GM18909 (cell line): Measurements from ENCODE around the gene CLEC4G.
"Not testable (repeated sequence)": the region's sequence is repeated elsewhere in the genome, so short reads cannot be mapped to it uniquely, and the experiment has no call there.

Experiments used
- ATAC-seq: cut with Tn5 transposase; IDR thresholded peaks from one replicate; pipeline ENCODE4 v1.9.1; 2021; ENCODE audit warnings: mild to moderate bottlenecking; ENCODE audit not compliant: unreplicated experiment, poor library complexity

The CLEC4G gene, protein sequence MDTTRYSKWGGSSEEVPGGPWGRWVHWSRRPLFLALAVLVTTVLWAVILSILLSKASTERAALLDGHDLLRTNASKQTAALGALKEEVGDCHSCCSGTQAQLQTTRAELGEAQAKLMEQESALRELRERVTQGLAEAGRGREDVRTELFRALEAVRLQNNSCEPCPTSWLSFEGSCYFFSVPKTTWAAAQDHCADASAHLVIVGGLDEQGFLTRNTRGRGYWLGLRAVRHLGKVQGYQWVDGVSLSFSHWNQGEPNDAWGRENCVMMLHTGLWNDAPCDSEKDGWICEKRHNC

DNA sequence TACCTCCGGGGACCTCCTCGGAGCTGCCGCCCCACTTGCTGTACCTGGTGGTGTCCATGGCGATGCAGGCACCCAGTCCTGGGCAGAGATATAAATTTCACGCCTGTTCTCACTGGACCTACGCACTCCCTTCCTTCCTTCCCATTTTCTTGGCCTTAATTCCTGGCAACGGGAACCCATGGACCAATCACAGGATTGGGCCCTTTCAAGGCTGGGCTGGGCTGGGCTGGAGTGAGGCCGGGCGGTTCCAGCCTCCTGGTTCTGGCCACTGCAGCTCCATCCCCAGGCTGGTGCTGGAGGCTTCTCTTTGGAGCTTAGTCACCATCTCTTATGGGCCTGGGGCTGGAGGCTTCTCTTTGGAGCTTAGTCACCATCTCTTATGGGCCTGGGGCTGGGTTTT lies at the start of gene CLEC4G:
CLEC4G (minus strand) TSS at position 66 of the 400 bp plus-strand sequence; CDS start at position 58, 8 bp downstream.
- no peak for ATAC-seq

DNA sequence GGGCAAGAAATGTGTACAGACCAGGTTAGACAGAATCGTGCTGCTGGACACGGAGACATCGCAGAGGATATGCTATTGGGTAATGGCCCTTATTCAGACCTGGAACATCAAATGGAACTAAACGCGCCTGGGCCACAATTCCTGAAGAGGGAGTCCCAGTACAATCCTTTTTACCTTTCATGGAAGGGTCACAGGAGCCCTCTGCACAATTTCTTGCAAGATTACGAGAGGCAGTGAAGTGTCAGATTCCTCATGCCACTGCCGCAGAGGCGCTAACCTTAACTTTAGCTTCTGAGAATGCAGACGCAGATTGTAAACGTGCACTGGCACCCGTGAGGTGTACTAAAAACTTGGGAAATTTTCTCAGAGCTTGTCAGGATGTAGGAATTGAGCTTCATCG lies 49.2 kb upstream of the CLEC4G start:
- ATAC-seq, result no peak

DNA sequence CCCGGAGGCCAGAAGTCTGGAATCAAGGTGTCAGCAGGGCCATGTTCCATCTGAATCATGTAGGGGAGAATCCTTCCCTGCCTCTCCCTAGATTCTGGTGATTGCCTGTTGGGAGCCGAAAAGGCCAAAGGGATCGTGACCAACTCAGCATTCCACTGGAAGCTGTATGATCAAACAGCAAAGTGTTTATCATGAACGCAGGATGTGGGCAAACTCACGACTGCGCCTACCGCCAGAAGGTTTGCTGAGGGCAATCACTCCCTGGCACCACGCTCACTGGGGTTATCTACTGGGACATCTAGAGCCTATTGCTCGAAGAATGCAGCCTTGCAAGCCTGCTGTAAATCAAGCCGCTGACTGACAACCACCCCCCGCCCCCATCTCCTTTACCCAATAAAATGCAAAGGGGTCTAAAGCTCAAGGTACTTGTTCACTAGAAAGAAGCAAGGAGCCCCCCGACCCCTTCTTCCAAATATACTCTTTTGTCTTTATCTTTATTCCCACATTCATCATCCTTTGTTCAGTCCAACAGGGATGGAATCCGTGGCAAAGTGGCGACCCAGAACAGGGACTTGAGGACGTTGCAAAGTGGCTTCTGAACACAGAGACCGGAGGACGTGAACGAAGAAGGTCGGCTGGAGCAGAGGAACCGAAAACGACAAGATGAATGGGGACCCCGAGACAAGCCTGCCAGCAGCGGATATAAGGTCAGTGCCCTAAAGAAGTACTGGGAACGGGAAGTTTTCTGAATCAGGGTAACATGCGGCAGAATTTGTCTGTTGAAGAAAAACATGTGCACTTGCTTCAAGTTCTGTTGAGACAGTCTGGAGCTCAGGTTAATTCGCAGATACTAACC lies 47.9 kb upstream of the CLEC4G start:
- no peak for ATAC-seq

- no peak for ATAC-seq
Measured at GRCh38 chr19:7778081-7778480, 46.2 kb upstream of the CLEC4G start.

DNA sequence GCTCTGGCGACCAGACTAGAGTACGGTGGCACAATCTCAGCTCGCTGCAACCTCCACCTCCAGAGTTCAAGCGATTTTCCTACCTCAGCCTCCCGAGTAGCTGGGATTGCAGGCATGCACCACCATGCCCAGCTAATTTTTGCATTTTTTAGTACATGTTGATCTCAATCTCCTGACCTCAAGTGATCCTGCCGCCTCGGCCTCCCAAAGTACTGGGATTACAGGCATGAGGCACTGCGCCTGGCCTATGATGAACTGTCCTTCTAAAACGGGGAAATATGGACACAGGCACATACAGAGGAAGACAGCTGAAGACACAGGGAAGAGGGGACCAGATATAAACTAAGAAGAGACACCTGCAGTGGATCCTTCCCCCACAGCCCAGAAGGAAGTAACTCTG lies 43.9 kb upstream of the CLEC4G start:
- no peak for ATAC-seq

- ATAC-seq, result no peak
Measured at GRCh38 chr19:7773841-7774240, 41.9 kb upstream of the CLEC4G start.

- ATAC-seq, result no peak
Measured at GRCh38 chr19:7772752-7773291, 40.9 kb upstream of the CLEC4G start.

GRCh38 chr19:7771072-7771471 lies 39.2 kb upstream of the CLEC4G start:
- no peak for ATAC-seq

DNA sequence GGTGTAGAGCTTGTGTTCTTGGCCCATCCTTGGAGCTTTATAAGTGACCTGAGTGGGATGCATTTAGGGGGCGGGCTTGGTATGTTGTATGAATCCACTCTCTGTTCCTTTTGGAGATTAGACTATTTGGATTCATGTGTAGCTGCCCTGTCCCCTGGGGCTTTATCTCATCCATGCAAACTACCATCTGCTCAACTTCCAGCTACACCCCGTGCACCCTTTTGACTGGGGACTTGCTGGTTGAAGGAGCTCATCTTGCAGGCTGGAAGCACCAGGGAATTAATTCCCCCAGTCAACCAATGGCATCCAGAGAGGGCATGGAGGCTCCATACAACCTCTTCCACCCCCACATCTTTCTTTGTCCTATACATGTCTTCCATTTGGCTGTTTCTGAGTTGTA lies 37.3 kb upstream of the CLEC4G start:
- ATAC-seq, result no peak

DNA sequence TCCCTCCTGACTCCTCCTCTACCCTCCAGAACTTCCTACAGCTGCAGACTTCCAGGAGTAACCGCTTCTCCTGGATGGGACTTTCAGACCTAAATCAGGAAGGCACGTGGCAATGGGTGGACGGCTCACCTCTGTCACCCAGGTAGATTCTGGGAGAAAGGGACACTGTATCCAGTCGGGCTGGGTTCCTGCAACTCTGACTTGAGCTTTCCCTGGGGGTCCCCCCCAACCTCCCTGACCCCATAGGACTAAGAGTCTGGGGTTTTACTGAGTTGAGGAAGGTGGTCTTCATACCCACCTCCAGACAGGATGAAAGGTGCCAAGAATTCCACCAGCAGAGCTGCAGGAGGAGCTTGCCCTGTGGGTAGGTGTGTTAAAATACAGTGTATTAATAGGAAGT lies 35.6 kb upstream of the CLEC4G start:
- ATAC-seq, result no peak

- no peak for ATAC-seq
Measured at GRCh38 chr19:7766535-7766934, 34.6 kb upstream of the CLEC4G start.

DNA sequence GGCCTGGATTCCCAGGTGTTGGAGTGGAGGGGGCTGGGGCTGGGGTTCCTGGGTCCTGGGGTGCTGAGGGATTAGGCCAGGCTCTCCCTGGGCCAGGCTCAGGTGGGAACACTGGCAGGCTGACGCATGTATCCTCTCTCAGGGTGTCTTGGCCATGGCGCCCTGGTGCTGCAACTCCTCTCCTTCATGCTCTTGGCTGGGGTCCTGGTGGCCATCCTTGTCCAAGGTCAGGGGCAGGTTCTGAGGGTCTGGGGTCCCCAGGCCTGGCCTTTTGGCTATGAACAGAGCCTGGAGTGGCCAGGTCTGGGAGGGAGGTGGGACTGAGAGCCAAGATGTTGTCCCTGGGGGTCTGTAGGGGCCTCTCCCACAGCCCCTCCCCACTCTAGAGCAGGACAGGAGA lies 33.1 kb upstream of the CLEC4G start:
- ATAC-seq, result not testable (repeated sequence)

DNA sequence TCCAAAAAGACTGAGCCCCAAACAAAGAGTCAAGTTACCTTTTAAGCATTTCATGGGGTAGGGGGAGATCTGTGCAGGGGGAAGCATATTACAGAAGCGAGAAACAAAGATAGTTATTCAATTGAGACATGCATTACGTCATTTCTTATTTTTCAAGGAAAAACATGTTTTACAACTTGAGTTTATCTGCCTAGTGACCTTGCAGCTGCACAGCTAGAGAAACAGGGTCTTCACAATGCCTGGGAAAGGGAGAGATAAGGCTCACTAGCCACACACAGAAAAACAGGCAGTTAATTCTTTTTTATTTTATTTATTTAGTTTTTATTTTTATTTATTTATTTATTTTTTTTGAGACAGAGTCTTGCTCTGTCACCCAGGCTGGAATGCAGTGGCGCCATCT lies 32.2 kb upstream of the CLEC4G start:
- ATAC-seq, result not testable (repeated sequence)

DNA sequence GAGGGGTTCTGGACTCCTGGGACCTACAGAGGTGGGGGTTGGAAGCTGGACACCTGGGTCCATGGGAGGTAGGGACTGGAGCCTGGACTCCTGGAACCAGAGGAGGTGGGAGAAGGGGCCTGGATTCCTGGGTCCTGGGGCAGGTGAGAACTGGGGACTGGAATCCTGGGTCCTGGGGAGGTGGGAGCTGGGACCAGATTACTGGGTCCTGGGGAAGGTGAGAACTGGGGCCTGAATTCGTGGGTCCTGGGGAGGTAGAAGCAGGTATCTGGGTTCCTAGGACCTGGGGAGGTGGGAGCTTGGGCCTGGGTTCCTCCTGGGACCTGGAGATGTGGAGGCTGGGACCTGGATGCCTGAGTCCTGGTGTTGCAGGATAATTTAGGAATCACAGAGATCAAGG lies 31.8 kb upstream of the CLEC4G start:
- ATAC-seq, result no peak

DNA sequence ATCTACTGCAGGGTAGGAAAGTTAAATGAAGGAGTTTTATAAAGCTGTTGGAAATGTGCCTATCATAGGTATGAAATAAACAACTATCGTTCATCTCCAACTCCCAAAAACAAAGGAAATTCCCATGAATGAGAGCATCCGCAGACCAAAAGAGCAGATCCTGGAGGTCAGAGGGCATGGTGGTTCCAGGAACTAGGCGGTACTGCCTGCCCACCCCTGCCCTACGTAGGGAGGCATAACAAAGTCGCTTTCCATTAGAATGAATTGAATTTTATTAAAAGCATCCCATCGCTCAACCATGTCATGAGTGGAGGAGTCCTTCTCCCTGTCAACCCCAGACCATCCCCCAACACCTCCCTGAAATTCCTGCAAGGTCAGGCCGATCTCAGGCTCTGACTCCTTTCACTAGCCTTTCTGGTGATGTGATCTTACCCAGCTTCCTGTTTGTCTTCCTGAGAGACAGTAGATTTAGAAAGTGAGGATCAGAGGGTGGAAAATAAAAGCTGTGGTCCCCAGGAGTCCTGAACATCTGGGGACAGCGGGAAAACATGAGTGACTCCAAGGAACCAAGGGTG lies 30.9 kb upstream of the CLEC4G start, which contains the start of gene CLEC4M:
CLEC4M (plus strand) TSS at position 525 of the 575 bp plus-strand sequence; CDS start at position 549, 24 bp downstream.
- ATAC-seq, result no peak

- no peak for ATAC-seq
Measured at GRCh38 chr19:7759156-7759555, 27.2 kb upstream of the CLEC4G start.

DNA sequence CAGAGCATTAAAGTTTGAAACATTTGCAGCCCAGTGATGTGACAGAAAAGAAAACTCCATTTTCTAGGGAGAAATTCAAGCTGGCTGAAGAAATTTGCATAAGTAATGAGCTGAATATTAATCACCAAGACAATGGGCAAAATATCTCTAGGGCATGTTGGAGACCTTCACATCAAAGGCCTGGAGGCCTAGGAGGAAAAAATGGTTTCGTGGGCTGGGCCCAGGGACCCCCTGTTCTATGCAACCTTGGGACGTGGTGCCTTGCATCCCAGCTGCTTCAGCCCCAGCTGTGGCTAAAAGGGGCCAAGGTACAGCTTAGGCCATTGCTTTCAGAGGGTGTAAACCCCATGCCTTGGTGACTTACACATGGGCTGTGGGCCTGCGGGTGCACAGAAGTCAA lies 25.4 kb upstream of the CLEC4G start:
- ATAC-seq, result no peak

DNA sequence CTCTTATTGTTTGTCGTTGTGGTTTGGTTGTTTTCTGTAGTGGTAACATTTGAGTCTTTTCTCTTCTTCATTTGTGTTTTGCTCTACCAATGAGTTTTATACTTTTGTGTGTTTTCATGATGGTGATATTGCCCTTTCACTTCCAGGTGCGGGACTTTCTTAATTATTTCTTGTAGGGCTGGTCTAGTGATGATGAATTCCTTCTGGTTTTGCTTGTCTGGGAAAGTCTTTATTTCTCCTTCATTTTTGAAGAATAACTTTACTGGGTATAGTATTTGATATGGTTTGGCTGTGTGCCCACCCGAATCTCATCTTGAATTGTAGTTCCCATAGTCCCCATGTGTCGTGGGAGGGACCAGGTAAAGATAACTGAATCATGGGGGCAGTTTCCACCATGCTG lies 24.3 kb upstream of the CLEC4G start:
- no peak for ATAC-seq

DNA sequence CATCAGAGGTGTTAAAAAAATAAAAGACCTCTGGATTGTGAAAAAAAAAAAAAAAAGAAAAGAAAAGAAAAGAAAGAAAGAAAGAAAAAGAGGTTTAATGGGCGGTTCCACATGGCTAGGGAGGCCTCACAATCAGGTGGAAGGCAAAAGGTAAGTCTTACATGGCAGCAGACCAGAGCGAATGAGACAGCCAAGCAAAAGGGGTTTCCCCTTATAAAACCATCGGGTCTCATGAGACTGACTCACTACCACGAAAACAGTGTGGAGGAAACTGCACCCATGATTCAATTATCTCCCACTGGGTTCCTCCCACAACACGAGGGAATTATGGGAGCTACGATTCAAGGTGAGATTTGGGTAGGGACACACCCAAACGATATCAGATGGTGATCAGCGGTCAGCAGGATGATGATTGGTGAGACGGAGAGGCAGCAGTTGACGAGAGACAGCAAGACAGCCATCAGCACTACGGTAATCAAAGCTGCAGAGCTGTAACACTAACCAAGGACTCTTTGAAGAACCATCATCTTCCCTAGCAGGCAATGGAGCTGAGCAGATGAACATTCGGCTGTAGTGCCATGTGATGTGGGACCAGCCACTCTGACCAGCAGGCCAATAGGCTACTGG lies 19.4 kb upstream of the CLEC4G start:
- ATAC-seq, result no peak

GRCh38 chr19:7748756-7749155 lies 16.8 kb upstream of the CLEC4G start:
- no peak for ATAC-seq
